GM12878 (cell line): ENCODE results near the gene DLK2. TPM values are rescaled to one million over a fixed set of nuclear protein-coding genes. Genes with fewer than 3 reads are reported as not detected.

Source experiments
- ATAC-seq: fragments of 200-7000 bp; cut with Tn5 transposase; 3 replicates; pipeline ENCODE4 v1.9.1; 2020; ENCODE audit warnings: mild to moderate bottlenecking, moderate library complexity
- BruUV-seq: library from RNA; stranded (reverse); fragments of 400-500 nt; replicated peaks from 2 replicates; lab custom pipeline; 2021; lab: Mats Ljungman, UMichigan
- CTCF ChIA-PET: fragments of 300-600 bp; sonication (Branson Sonifier 250); formaldehyde crosslinking; extraction: SDS; loops from one replicate; lab custom pipeline; 2021; ENCODE audit warnings: inconsistent platforms; lab: Yijun Ruan, JAX
- POLR2A ChIA-PET: fragments of 350-600 bp; formaldehyde crosslinking; extraction: SDS; loops from one replicate; lab custom pipeline; 2021; ENCODE audit warnings: inconsistent platforms; lab: Charles Lee
- RAD21 ChIA-PET: fragments of 300-600 bp; sonication (Branson Sonifier 250); formaldehyde crosslinking; loops from one replicate; lab custom pipeline; 2023; ENCODE audit warnings: antibody characterized with exemption; ENCODE audit not compliant: unreplicated experiment; lab: Charles Lee
- SMC1A ChIA-PET: fragments of 300-600 bp; sonication (Branson Sonifier 250); formaldehyde crosslinking; loops from one replicate; lab custom pipeline; 2023; ENCODE audit not compliant: unreplicated experiment, uncharacterized antibody; lab: Charles Lee
- DNase-seq: peaks from one replicate; pipeline ENCODE4 v3.0.0-alpha.2; 2011; ENCODE audit warnings: low read depth, low spot score
- FAIRE-seq: peaks from 3 replicates; lab custom pipeline; 2011; peaks lifted over from hg19 to GRCh38; lab: Jason Lieb, UNC
- H2AFZ ChIP-seq: 2 replicates; pipeline ENCODE4 v1.6.0; 2011; ENCODE audit warnings: low read depth, low read length, control low read depth; ENCODE audit not compliant: control insufficient read depth
- H3K27ac ChIP-seq: 2 replicates; pipeline ENCODE4 v1.5.1; 2011; ENCODE audit warnings: control low read depth; ENCODE audit not compliant: control insufficient read depth, insufficient read depth
- H3K27me3 ChIP-seq, 2 experiments: replicated peaks in 1 of 2; 2 replicates each; pipeline versions ENCODE4 v1.6.0 to v1.6.1; 2011; ENCODE audit warnings: low read length in 1 of 2; ENCODE audit not compliant: control insufficient read depth in 2 of 2, insufficient read depth in 2 of 2
- H3K36me3 ChIP-seq, 2 experiments: 2 replicates each; pipeline ENCODE4 v1.5.1; 2011; ENCODE audit warnings: low read length in 1 of 2; ENCODE audit not compliant: control insufficient read depth in 2 of 2, insufficient read depth in 2 of 2
- H3K4me1 ChIP-seq: 2 replicates; pipeline ENCODE4 v1.6.1; 2011; ENCODE audit warnings: mild to moderate bottlenecking, low read length, moderate library complexity, mixed read lengths; ENCODE audit not compliant: control insufficient read depth, insufficient read depth
- H3K4me2 ChIP-seq: 2 replicates; pipeline ENCODE4 v1.6.0; 2011; ENCODE audit warnings: control low read depth; ENCODE audit not compliant: control insufficient read depth, insufficient read depth
- H3K4me3 ChIP-seq: fragments of 200-600 bp; sonication (generic); 2 replicates; pipeline ENCODE4 v1.5.1; 2016
- H3K79me2 ChIP-seq: 2 replicates; pipeline ENCODE4 v1.6.0; 2011; ENCODE audit warnings: low read length; ENCODE audit not compliant: control insufficient read depth, insufficient read depth
- H3K9ac ChIP-seq: 2 replicates; pipeline ENCODE4 v1.8.0; 2011; ENCODE audit warnings: low read length, control low read depth, mixed read lengths; ENCODE audit not compliant: control insufficient read depth, insufficient read depth
- H3K9me3 ChIP-seq: replicated peaks from 3 replicates; pipeline ENCODE4 v1.5.1; 2011; ENCODE audit warnings: mild to moderate bottlenecking, low read length; ENCODE audit not compliant: control insufficient read depth, insufficient read depth
- H4K20me1 ChIP-seq: 2 replicates; pipeline ENCODE4 v1.6.0; 2011; ENCODE audit not compliant: control insufficient read depth, insufficient read depth
- ATF2 ChIP-seq: IDR thresholded peaks from 2 replicates; pipeline ENCODE4 v1.6.1; 2012; ENCODE audit warnings: low read length, inconsistent platforms
- CBX3 ChIP-seq: fragments of 200-600 bp; sonication (generic); IDR thresholded peaks from 2 replicates; pipeline ENCODE4 v1.6.1; 2016; ENCODE audit warnings: low read depth, borderline replicate concordance
- ELK1 ChIP-seq: IDR thresholded peaks from 2 replicates; pipeline ENCODE4 v1.6.1; 2012; ENCODE audit warnings: low read depth, low read length, improper control_type of control experiment
- FOS ChIP-seq: IDR thresholded peaks from 3 replicates; pipeline ENCODE4 v1.6.1; 2011; ENCODE audit warnings: borderline replicate concordance; ENCODE audit not compliant: insufficient read length; ENCODE audit errors: extremely low read depth
- GABPA ChIP-seq: IDR thresholded peaks from 2 replicates; pipeline ENCODE4 v1.6.1; 2014; ENCODE audit warnings: antibody characterized with exemption, low read depth, mild to moderate bottlenecking, inconsistent platforms
- HDGF ChIP-seq: fragments of 450-650 bp; IDR thresholded peaks from 2 replicates; pipeline ENCODE4 v1.6.1; 2016; ENCODE audit warnings: antibody characterized with exemption
- IRF4 ChIP-seq: IDR thresholded peaks from 2 replicates; pipeline ENCODE4 v1.6.1; 2011; ENCODE audit warnings: low read depth, low read length
- JUNB ChIP-seq: IDR thresholded peaks from 2 replicates; pipeline ENCODE4 v1.6.1; 2016; ENCODE audit warnings: antibody characterized with exemption, mild to moderate bottlenecking
- NR2C1 ChIP-seq: fragments of 450-650 bp; IDR thresholded peaks from 2 replicates; pipeline ENCODE4 v1.6.1; 2017; ENCODE audit warnings: antibody characterized with exemption, mild to moderate bottlenecking, moderate library complexity
- PBX3 ChIP-seq: IDR thresholded peaks from 2 replicates; pipeline ENCODE4 v1.6.1; 2011; ENCODE audit warnings: mild to moderate bottlenecking, low read depth, low read length, moderate library complexity; ENCODE audit not compliant: insufficient replicate concordance
- POLR2AphosphoS2 ChIP-seq: IDR thresholded peaks from 2 replicates; pipeline ENCODE4 v1.6.1; 2011; ENCODE audit warnings: low read depth, mild to moderate bottlenecking, low read length, improper control_type of control experiment, moderate library complexity
- RAD51 ChIP-seq: fragments of 450-650 bp; IDR thresholded peaks from 2 replicates; pipeline ENCODE4 v1.6.1; 2016; ENCODE audit warnings: moderate library complexity, mild to moderate bottlenecking, inconsistent platforms
- SKIL ChIP-seq: fragments of 450-650 bp; IDR thresholded peaks from 2 replicates; pipeline ENCODE4 v1.6.1; 2017; ENCODE audit warnings: mild to moderate bottlenecking, low read depth, inconsistent platforms; ENCODE audit not compliant: poor library complexity, severe bottlenecking
- SPI1 ChIP-seq: IDR thresholded peaks from 2 replicates; pipeline ENCODE4 v1.6.1; 2011; ENCODE audit warnings: low read depth, mild to moderate bottlenecking, low read length, moderate library complexity, borderline replicate concordance; ENCODE audit not compliant: insufficient read depth
- TCF7 ChIP-seq: IDR thresholded peaks from 2 replicates; pipeline ENCODE4 v1.6.1; 2014; ENCODE audit warnings: antibody characterized with exemption, borderline replicate concordance
- USF1 ChIP-seq: IDR thresholded peaks from 2 replicates; pipeline ENCODE4 v1.6.1; 2011; ENCODE audit warnings: borderline replicate concordance, low read depth, mild to moderate bottlenecking, moderate library complexity, mixed read lengths, low read length; ENCODE audit not compliant: insufficient read depth; ENCODE audit errors: extremely low read length
- YY1 ChIP-seq: IDR thresholded peaks from 2 replicates; pipeline ENCODE4 v1.6.1; 2011; ENCODE audit warnings: low read depth, mild to moderate bottlenecking, low read length
- ZBED1 ChIP-seq: IDR thresholded peaks from 2 replicates; pipeline ENCODE4 v1.6.1; 2016; ENCODE audit warnings: borderline replicate concordance
- ZNF274 ChIP-seq: IDR thresholded peaks from one replicate; pipeline ENCODE4 v1.8.0; 2011; ENCODE audit not compliant: insufficient read length, insufficient read depth
- WGBS: methylation state at CpG from one replicate; pipeline ENCODE4 v1.1.6; 2016; ENCODE audit warnings: low lambda C conversion rate; ENCODE audit not compliant: insufficient replicate concordance, insufficient coverage; ENCODE audit errors: missing lambda C conversion rate; 5-methylcytosine and 5-hydroxymethylcytosine counted together
- in situ Hi-C: fragments of 300-500 bp; cut with MboI; formaldehyde crosslinking; loops from 9 replicates; pipeline ENCODE4 v1.14.3; 2018; ENCODE audit warnings: mixed read lengths
- intact Hi-C: fragments of 100-400 bp; cut with micrococcal nuclease; formaldehyde crosslinking; loops from one replicate; pipeline ENCODE4 v1.14.2; 2022; ENCODE audit not compliant: unreplicated experiment
- polyA plus RNA-seq, 11 experiments: library from polyadenylated mRNA; depleted of rRNA in 4 of 11; unstranded in 6 of 11; stranded (reverse) in 5 of 11; fragments of >200 nt; fragmentation: Nextera tagmentation in 4 of 11; fragmentation: Illumina TruSeq in 1 of 11; extraction: Ambion mirVana in 4 of 11; extraction: Trizol in 1 of 11; gene quantifications; 1 replicate in 1 of 11; 2 replicates in 10 of 11; pipeline versions ENCODE4 v1.2.1 to v1.2.3, GENCODE V29; 2011 to 2016; ENCODE audit warnings: inconsistent platforms in 2 of 11, missing spikeins in 2 of 11, low read depth in 1 of 11
- total RNA-seq, 4 experiments: library from RNA; depleted of rRNA in 3 of 4; stranded (reverse); fragments of >200 nt in 3 of 4; fragmentation: Illumina TruSeq in 1 of 4; extraction: Trizol in 1 of 4; gene quantifications; 2 replicates each; pipeline versions ENCODE4 v1.2.1 to v1.2.3, GENCODE V29; 2013 to 2021

The DLK2 gene
- total and polyA plus RNA-seq, 10 of the 15 experiments (the other 5 are each of a cell fraction or from before 2014, with no cell fraction given) = 0.03 to 0.55 (median 0.38) TPM; not detected in 4

GRCh38 chr6:43442935-43443334, 12.4 kb downstream of the DLK2 start:
- no peak for DNase-seq
- no peaks in the 10 kb centered on the region for H3K79me2 ChIP-seq
- H3K9ac ChIP-seq = no peak overlapping the region
- 81% methylated on average over 14 of the region's 14 CpGs for WGBS
- no TSS peak for BruUV-seq
- H3K4me1 ChIP-seq = no peaks in the 10 kb centered on the region
- ChIA-PET SMC1A (interaction anchor here (0.7 kb wide), 1 partner anchor 67 kb away, joined by 3 read pairs; no protein-coding TSS in a partner anchor), CTCF (interaction anchor here (2.2 kb wide), 1 partner anchor 64 kb away, joined by 8 read pairs; no protein-coding TSS in a partner anchor), RAD21 (interaction anchor here (0.6 kb wide), 1 partner anchor 502 kb away, joined by 3 read pairs; no protein-coding TSS in a partner anchor), POLR2A (interaction anchor here (0.6 kb wide), 1 partner anchor 52 kb away, joined by 3 read pairs; no protein-coding TSS in a partner anchor)
- TF ChIP-seq PBX3 (no peak), ZBED1 (no peak), ELK1 (no peak), FOS (no peak), YY1 (no peak), SPI1 (no peak), POLR2AphosphoS2 (no peak), TCF7 (no peak), IRF4 (no peak), NR2C1 (no peak), CBX3 (no peak), JUNB (no peak), ZNF274 (no peak), USF1 (no peak), RAD51 (no peak), HDGF (no peak), GABPA (no peak), ATF2 (no peak), SKIL (no peak)
- H3K36me3 ChIP-seq = peaks cover 1 to 3% of the 10 kb centered on the region in 2 experiments; a peak in 3 of 4 replicates
- H4K20me1 ChIP-seq = no peaks in the 10 kb centered on the region
- H3K27me3 ChIP-seq = no peaks in the 10 kb centered on the region
- FAIRE-seq = no peak
- no peak for ATAC-seq
- no peak overlapping the region for H3K27ac ChIP-seq
- no peak overlapping the region for H3K4me3 ChIP-seq
- intact Hi-C loops = no loop called here
- no peak overlapping the region for H3K4me2 ChIP-seq
- no peaks in the 10 kb centered on the region for H3K9me3 ChIP-seq
- no peak overlapping the region for H2AFZ ChIP-seq
- in situ Hi-C loops = no loop called here
